ENCODE measurements around the gene UQCR10. TPM values are rescaled to one million over a fixed set of nuclear protein-coding genes. Genes with fewer than 3 reads are reported as not detected.

Gene UQCR10
- total and polyA plus RNA-seq, 2 experiments from 2014 or later: 78.0 to 535 TPM

DNA sequence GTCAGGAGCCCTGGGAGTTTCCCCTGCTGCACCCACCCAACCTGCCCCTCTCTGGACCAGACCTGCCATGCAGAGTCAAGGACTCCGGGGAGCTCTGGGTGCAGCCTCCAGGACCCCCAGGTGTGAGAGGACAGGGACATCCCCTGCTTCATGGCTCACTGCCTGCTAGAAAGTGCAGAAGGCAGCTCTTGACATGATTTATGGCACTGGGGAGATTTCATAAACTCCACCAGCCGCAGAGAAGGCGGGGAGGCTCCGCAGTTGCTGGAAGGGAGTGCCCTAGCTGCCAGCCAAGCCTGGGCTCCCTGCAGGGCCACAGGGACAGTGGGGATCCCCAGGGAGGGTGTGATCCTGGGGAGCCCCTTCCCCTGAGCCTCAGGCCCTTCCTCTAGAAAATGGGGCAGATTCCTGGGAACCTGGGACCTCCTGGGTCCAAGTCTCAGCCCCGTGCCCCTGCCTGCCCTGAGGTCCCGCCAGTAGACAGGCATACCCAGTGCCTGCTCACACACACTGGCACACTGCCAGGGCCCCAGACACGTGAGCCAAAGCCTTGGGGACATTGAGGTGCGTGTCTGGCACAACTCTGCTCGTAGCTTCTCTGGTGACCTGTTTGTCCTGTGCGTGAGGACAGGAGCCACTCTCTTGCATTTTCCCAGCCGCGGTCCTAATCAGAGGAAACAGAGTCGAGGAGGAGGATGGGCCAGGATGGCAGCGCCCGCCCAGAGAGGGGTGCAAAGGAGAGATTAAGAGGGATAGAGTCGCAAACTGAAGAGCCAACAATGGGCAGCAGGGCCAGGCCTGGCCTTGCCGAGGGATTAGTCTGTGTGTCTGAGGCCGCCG is 33.6 kb upstream of the UQCR10 start:
- no peaks in the 10 kb centered on the region for H3K36me3 Mint-ChIP-seq (ENCODE audit: low read depth)
- ATAC-seq: no peak
- Histone ChIP-seq H3K4me1 (ENCODE audit: insufficient read depth) (peaks cover 14% of the 10 kb centered on the region), H2AFZ (no peak overlapping the region), H3K4me3 (no peak overlapping the region), H3K36me3 (ENCODE audit: insufficient read depth) (no peaks in the 10 kb centered on the region), H3K27me3 (ENCODE audit: insufficient read depth) (no peaks in the 10 kb centered on the region), H3F3A (replicated peaks; ENCODE audit: low read depth) (no peaks in the 10 kb centered on the region), H3K27ac (ENCODE audit: low read depth) (no peak overlapping the region), H4K20me1 (replicated peaks; ENCODE audit: insufficient read depth) (no peaks in the 10 kb centered on the region), H3K79me2 (replicated peaks; ENCODE audit: insufficient read depth) (no peaks in the 10 kb centered on the region), H3K4me2 (no peak overlapping the region), H3K9me2 (ENCODE audit: insufficient read depth) (no peaks in the 10 kb centered on the region)
- H3K27me3 Mint-ChIP-seq (ENCODE audit: insufficient read depth, low read depth, poor library complexity): peaks cover 2% of the 10 kb centered on the region
- no peak overlapping the region for H3K4me3 Mint-ChIP-seq
- H3K9me3 Mint-ChIP-seq: no peaks in the 10 kb centered on the region
- DNase-seq (ENCODE audit: low spot score): no peak
- peaks cover 18% of the 10 kb centered on the region for H3K4me1 Mint-ChIP-seq
- H3K27ac Mint-ChIP-seq: no peak overlapping the region; the same call in 1 of the 2 replicates
- TF ChIP-seq EZH2phosphoT487 (IDR thresholded peaks at IDR 0.05; ENCODE audit: unreplicated experiment): no peak
- TF ChIP-seq EZH2 (IDR thresholded peaks at IDR 0.05; ENCODE audit: low read depth, unreplicated experiment): no peak
- TF ChIP-seq JUNB (IDR thresholded peaks at IDR 0.05; ENCODE audit: unreplicated experiment): no peak
- TF ChIP-seq, protein P1, sequence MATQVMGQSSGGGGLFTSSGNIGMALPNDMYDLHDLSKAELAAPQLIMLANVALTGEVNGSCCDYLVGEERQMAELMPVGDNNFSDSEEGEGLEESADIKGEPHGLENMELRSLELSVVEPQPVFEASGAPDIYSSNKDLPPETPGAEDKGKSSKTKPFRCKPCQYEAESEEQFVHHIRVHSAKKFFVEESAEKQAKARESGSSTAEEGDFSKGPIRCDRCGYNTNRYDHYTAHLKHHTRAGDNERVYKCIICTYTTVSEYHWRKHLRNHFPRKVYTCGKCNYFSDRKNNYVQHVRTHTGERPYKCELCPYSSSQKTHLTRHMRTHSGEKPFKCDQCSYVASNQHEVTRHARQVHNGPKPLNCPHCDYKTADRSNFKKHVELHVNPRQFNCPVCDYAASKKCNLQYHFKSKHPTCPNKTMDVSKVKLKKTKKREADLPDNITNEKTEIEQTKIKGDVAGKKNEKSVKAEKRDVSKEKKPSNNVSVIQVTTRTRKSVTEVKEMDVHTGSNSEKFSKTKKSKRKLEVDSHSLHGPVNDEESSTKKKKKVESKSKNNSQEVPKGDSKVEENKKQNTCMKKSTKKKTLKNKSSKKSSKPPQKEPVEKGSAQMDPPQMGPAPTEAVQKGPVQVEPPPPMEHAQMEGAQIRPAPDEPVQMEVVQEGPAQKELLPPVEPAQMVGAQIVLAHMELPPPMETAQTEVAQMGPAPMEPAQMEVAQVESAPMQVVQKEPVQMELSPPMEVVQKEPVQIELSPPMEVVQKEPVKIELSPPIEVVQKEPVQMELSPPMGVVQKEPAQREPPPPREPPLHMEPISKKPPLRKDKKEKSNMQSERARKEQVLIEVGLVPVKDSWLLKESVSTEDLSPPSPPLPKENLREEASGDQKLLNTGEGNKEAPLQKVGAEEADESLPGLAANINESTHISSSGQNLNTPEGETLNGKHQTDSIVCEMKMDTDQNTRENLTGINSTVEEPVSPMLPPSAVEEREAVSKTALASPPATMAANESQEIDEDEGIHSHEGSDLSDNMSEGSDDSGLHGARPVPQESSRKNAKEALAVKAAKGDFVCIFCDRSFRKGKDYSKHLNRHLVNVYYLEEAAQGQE (IDR thresholded peaks at IDR 0.05; ENCODE audit: unreplicated experiment): no peak
- TF ChIP-seq ZNF331 (CRISPR knock-in tag; IDR thresholded peaks at IDR 0.05; ENCODE audit: low read depth): no peak
- no peak for TF ChIP-seq NANOG (IDR thresholded peaks at IDR 0.05; ENCODE audit: borderline replicate concordance)
- no peak for TF ChIP-seq ZNF114 (CRISPR knock-in tag; IDR thresholded peaks at IDR 0.05)
- TF ChIP-seq, protein P2, sequence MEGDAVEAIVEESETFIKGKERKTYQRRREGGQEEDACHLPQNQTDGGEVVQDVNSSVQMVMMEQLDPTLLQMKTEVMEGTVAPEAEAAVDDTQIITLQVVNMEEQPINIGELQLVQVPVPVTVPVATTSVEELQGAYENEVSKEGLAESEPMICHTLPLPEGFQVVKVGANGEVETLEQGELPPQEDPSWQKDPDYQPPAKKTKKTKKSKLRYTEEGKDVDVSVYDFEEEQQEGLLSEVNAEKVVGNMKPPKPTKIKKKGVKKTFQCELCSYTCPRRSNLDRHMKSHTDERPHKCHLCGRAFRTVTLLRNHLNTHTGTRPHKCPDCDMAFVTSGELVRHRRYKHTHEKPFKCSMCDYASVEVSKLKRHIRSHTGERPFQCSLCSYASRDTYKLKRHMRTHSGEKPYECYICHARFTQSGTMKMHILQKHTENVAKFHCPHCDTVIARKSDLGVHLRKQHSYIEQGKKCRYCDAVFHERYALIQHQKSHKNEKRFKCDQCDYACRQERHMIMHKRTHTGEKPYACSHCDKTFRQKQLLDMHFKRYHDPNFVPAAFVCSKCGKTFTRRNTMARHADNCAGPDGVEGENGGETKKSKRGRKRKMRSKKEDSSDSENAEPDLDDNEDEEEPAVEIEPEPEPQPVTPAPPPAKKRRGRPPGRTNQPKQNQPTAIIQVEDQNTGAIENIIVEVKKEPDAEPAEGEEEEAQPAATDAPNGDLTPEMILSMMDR (conservative IDR thresholded peaks at IDR 0.05; ENCODE audit: low read depth in 2 of 2): no peak
- no peak for TF ChIP-seq STAT1 (IDR thresholded peaks at IDR 0.05; ENCODE audit: unreplicated experiment)
- TF ChIP-seq, protein P3, sequence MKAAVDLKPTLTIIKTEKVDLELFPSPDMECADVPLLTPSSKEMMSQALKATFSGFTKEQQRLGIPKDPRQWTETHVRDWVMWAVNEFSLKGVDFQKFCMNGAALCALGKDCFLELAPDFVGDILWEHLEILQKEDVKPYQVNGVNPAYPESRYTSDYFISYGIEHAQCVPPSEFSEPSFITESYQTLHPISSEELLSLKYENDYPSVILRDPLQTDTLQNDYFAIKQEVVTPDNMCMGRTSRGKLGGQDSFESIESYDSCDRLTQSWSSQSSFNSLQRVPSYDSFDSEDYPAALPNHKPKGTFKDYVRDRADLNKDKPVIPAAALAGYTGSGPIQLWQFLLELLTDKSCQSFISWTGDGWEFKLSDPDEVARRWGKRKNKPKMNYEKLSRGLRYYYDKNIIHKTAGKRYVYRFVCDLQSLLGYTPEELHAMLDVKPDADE (IDR thresholded peaks at IDR 0.05): no peak
- no peak for TF ChIP-seq POLR2AphosphoS5 (IDR thresholded peaks at IDR 0.05; ENCODE audit: low read depth)
- TF ChIP-seq, protein P4, sequence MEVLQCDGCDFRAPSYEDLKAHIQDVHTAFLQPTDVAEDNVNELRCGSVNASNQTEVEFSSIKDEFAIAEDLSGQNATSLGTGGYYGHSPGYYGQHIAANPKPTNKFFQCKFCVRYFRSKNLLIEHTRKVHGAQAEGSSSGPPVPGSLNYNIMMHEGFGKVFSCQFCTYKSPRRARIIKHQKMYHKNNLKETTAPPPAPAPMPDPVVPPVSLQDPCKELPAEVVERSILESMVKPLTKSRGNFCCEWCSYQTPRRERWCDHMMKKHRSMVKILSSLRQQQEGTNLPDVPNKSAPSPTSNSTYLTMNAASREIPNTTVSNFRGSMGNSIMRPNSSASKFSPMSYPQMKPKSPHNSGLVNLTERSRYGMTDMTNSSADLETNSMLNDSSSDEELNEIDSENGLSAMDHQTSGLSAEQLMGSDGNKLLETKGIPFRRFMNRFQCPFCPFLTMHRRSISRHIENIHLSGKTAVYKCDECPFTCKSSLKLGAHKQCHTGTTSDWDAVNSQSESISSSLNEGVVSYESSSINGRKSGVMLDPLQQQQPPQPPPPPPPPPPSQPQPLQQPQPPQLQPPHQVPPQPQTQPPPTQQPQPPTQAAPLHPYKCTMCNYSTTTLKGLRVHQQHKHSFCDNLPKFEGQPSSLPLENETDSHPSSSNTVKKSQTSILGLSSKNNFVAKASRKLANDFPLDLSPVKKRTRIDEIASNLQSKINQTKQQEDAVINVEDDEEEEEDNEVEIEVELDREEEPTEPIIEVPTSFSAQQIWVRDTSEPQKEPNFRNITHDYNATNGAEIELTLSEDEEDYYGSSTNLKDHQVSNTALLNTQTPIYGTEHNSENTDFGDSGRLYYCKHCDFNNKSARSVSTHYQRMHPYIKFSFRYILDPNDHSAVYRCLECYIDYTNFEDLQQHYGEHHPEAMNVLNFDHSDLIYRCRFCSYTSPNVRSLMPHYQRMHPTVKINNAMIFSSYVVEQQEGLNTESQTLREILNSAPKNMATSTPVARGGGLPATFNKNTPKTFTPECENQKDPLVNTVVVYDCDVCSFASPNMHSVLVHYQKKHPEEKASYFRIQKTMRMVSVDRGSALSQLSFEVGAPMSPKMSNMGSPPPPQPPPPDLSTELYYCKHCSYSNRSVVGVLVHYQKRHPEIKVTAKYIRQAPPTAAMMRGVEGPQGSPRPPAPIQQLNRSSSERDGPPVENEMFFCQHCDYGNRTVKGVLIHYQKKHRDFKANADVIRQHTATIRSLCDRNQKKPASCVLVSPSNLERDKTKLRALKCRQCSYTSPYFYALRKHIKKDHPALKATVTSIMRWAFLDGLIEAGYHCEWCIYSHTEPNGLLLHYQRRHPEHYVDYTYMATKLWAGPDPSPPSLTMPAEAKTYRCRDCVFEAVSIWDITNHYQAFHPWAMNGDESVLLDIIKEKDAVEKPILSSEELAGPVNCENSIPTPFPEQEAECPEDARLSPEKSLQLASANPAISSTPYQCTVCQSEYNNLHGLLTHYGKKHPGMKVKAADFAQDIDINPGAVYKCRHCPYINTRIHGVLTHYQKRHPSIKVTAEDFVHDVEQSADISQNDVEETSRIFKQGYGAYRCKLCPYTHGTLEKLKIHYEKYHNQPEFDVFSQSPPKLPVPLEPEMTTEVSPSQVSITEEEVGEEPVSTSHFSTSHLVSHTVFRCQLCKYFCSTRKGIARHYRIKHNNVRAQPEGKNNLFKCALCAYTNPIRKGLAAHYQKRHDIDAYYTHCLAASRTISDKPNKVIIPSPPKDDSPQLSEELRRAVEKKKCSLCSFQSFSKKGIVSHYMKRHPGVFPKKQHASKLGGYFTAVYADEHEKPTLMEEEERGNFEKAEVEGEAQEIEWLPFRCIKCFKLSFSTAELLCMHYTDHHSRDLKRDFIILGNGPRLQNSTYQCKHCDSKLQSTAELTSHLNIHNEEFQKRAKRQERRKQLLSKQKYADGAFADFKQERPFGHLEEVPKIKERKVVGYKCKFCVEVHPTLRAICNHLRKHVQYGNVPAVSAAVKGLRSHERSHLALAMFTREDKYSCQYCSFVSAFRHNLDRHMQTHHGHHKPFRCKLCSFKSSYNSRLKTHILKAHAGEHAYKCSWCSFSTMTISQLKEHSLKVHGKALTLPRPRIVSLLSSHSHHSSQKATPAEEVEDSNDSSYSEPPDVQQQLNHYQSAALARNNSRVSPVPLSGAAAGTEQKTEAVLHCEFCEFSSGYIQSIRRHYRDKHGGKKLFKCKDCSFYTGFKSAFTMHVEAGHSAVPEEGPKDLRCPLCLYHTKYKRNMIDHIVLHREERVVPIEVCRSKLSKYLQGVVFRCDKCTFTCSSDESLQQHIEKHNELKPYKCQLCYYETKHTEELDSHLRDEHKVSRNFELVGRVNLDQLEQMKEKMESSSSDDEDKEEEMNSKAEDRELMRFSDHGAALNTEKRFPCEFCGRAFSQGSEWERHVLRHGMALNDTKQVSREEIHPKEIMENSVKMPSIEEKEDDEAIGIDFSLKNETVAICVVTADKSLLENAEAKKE (CRISPR knock-in tag; IDR thresholded peaks at IDR 0.05): no peak
- TF ChIP-seq CREB1 (CRISPR knock-in tag; IDR thresholded peaks at IDR 0.05; ENCODE audit: low read depth): no peak
